Activated T-helper 9 cell treated with anti-CD3 and anti-CD28 coated beads, Interleukin-2, amount 50 U/mL, for 16 hours (primary cell): ENCODE results near the gene STK17B.
"Not testable (repeated sequence)": the region's sequence is repeated elsewhere in the genome, so short reads cannot be mapped to it uniquely, and the experiment has no call there.

ENCODE experiments used
- DNase-seq: peaks from one replicate; pipeline ENCODE4 v3.0.0-alpha.2; 2020; ENCODE audit warnings: low read depth

The STK17B gene

GRCh38 chr2:196112418-196113034 lies 58.9 kb downstream of the STK17B start:
- DNase-seq: no peak

GRCh38 chr2:196108604-196109003 lies 62.8 kb downstream of the STK17B start:
- DNase-seq: no peak

GRCh38 chr2:196105951-196106350 lies 65.4 kb downstream of the STK17B start:
- DNase-seq: no peak

GRCh38 chr2:196104066-196104465 lies 67.3 kb downstream of the STK17B start:
- no peak for DNase-seq

DNA sequence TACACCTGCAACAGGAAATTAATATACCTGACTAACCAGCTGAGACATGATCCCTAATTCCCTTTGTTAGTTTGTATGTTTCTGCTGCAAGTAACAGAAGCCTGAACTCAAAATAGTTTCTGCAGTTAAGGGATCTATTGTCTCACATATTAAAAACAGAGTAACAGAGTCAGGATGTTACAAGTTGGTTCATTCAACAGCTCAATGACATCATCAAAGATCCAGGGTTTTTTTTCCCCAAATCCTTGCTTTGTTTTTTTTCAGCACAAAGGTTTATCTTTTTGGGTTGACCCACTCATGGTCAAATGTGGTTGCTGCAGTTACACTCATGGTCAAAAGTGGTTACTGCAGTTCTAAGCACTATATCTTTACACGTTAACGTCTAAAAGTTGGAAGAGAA lies 67.8 kb downstream of the STK17B start:
- no peak for DNase-seq

DNA sequence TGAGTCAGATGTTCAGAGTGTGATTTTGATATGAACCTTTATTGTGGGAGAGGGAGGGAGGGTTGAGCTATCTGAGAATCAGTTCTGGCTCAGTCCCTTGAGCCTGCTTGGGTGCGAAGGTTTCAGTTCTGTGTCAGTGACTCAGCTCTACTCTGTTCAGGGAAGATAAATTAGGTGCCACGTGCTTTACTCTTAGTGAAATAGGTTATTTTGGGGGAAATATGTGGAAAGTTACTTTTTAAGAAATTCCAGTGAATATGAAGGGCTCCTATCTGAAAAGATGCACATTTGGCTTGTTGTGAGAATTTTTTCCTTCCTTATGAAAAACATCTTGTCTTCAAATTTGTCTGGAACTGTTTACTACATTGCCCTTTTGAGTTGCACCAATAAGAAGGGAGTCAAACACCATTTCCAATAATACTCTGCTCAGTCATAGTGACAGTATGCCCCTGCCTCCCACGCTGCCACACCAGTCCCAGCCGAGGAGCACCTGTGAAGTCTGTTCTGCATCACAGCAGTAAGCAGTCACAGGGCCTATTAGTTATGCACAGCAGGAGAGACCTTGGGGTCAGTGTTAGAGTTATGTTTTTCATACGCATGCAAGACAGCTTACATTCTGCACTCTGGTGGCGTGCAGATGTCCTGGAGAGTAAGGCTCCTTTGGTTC lies 69.9 kb downstream of the STK17B start:
- DNase-seq: peak; percentile 4

DNA sequence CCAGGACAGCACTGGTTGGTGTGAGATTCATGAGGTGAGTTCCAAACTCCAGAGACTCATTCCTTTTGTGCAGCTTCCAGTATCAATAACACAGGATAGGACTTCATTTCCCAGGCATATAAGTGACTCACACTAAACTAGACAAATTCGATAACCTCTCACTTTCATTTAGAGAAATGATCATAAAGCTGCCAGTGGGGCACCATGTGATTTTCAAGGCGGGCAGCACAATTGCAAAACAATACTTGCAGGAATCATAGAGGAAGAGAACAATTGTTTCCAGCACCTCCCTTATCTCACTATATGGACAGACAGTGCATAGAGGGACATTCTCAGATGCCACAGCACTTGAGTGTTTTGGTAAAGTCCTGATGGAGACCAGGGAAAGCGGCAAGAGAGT lies 71.5 kb downstream of the STK17B start:
- DNase-seq: no peak

DNA sequence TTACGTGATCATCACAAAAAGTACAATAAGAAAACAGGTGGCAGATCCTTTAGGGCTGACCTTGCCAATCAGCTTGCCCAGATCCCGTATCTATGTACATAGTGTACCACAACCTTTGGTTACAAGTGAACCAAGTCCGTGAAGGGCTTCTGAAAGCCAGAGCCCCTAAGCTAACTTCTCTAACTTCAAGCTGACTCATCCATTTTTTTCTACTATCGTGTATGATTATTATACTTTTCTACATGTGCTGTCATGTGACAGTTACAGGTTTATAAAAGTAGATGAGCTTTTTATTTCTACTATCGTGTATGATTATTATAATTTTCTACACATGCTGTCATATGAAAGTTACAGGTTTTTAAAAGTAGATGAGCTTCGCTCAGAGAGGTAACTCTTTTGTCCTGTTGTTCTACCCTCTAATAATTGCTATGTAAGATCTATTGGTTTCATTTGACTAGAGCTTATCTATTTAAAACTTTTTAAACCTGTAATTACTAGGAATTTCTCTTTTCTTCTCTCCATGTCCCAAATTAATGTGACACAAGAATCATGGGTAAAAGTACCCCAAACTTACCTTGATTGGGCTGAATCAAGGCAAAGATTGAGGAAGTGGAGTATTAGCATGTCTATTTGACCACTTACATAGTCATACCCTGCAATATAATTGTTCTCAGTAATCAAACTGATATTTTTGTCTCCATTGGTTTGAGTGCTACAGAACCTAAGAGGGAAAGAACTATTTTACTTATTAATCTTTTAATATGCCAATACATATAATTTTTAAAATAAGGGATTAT lies 73.3 kb downstream of the STK17B start:
- DNase-seq: no peak

GRCh38 chr2:196096982-196097745 lies 74.2 kb downstream of the STK17B start:
- DNase-seq: no peak

- no peak for DNase-seq
Observed at GRCh38 chr2:196096264-196096663, 75.1 kb downstream of the STK17B start.

DNA sequence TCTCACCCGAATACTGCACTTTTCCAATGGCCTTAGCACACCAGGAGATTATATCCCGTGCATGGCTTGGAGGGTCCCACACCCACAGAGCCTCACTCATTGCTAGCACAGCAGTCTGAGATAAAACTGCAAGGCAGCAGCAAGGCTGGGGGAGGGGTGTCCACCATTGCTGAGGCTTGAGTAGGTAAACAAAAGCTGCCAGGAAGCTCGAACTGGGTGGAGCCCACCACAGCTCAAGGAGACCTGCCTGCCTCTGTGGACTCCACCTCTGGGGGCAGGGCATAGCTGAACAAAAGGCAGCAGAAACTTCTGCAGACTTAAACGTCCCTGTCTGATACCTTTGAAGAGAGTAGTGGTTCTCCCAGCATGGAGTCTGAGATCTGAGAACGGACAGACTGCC lies 81.9 kb downstream of the STK17B start:
- not testable (repeated sequence) for DNase-seq

- no peak for DNase-seq
Observed at GRCh38 chr2:196088203-196088602, 83.2 kb downstream of the STK17B start.

DNA sequence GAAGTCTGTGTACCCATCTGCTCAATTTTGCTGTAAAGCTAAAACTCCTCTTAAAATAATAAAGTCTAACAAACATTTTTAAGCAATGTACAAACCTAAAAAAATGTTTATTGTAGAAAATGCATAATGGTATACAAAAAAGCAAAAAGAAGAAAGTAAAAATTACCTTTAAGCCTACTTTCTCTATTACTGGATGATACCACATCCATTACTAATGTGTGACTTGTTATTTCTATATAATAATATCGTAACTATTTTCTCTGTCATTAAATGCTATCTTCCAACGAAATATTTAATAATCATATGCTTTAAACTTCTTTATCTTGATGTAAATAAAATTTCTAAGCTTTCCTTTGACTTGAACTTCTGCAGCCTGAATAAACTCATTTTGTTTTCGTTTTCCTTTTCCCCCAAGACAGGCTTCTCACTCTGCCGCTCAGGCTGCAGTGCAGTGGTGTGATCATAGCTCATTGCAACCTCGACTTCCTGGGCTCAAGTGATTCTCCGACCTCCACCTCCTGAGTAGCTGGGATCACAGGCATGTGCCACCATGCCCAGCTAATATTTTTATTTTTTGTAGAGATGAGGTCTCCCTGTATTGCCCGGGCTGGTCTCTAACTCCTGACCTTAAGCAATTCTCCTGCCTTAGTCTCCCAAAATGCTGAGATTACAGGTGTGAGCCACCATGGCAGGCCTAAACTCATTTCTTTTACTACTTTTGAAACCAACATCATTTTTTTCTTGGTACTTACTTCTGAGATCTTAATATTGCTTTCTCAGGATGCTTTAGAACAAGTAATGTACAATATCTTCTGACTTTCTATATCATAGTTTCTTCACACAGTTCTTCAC lies 84.6 kb downstream of the STK17B start:
- no peak for DNase-seq

GRCh38 chr2:196083601-196084000 lies 87.8 kb downstream of the STK17B start:
- DNase-seq: no peak
